NCI-H2196 (cell line): ENCODE results near the gene CLEC17A.

ENCODE experiments used
- DNase-seq: peaks from one replicate; lab custom pipeline; 2025; ENCODE audit not compliant: unreplicated experiment; lab: John Stamatoyannopoulos, UW

Gene CLEC17A

GRCh38 chr19:14648506-14648905 is 65.6 kb downstream of the CLEC17A start:
- DNase-seq = no peak

DNA sequence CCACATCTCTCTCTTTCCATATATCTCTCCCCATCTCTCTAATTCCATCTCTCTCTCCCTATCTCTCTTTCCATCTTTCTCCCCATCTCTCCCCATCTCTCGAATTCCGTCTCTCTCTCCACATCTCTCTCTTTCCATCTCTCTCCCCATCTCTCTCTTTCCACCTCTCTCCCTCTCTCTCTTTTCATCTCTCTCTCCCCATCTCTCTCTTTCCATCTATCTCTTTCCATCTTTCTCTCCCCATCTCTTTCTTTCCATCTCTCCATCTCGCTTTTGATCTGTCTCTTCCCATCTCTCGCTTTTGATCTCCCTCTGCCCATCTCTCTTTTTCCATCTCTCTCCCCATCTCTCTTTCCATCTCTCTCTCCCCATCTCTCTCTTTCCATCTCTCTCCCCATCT is 66.1 kb downstream of the CLEC17A start:
- no peak for DNase-seq

DNA sequence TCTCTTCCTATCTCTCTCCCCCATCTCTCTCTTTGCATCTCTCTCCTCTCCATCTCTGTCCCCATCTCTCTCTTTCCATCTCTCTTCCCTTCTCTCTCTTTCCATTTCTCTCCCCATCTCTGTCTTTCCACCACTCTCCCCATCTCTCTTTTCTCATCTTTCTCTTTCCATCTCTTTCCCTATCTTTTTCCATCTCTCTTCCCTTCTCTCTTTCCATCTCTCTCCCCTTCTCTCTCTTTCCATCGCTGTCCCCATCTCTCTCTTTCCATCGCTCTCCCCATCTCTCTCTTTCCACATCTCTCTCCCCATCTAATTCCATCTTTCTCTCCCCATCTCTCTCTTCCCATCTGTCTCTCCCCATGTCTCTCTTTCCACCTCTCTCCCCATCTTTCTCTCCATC is 67.3 kb downstream of the CLEC17A start:
- no peak for DNase-seq

DNA sequence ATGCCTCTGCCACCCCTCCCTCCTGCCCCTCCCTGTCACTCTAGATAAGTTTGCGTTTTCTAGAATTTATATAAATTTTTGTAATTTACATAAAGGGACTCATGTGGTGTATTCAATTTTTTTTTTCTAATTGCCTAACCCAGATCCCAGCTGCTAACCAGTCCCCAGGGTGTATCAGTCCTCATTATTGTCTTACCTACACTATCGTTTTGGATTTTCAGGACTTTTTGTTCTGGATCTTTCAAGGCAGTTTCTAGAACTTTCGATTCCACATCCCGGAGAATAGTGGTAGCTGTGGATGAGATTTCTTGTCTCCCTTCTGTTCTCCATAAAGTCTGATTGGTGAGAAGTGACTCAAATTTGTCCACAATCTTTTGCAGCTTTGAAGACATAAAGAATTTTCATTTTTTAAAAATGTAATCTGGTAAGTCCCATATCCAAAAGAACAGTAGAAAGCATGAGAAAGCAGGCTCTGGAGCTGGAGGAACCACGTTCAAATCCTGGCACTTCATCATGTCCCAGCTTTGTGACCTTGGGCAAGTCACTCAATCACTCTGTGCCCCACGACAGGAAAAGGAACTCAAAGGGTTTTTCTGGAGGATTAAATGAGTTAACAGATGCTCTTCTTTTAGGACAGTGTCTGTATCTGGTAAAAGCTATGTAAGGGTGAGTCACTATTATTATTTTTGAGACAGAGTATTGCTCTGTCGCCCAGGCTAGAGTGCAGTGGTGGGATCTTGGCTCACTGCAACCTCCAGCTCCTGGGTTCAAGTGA is 72.1 kb downstream of the CLEC17A start:
- no peak for DNase-seq

DNA sequence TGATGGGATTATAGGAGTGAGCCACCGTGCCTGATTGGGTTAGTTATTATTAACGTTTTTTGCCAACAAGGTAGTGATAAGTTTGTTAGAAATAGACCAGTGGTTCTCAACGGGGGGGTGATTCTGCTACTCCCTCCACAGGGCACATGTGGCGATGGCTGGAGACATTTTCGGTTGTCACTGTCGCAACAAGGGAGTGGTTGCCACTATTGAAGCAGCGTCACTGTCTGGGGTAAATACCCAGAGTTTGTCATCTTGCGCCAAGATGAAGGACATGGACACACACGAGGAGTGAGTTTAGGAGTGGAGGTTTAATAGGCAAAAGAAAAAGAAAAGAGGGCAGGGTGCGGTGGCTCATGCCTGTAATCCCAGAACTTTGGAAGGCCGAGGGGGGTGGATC is 72.8 kb downstream of the CLEC17A start:
- no peak for DNase-seq

DNA sequence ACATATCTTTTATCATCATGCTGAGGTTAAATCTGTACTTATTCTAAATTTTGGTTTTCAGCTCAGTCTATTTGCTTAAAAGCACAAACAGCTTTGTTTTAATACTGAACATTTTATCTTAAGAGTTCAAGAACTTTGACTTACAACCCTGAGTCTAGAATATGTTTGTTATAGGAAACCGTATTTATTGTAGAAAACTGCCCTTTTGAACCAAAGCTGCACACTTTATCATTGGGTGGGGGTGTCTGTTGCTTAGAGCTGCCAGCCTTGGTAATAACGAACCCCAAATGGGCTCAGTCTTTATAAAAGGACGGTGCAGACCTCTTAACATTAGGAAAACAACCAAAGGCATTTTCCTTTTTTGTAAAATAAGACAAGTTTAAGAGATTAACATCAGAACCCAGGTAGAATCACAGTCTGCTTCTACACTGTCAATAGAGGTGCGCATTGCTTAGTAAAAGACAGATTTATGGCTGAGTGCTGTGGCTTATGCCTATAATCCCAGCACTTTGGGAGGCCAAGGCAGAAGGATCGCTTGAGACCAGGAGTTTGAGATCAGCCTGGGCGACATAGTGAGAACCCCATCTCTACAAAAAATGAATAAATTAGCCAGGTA is 77.1 kb downstream of the CLEC17A start:
- no peak for DNase-seq

GRCh38 chr19:14661372-14661924 is 78.6 kb downstream of the CLEC17A start:
- DNase-seq = no peak
